ENCODE measurements around the gene ZNF438.

DNA sequence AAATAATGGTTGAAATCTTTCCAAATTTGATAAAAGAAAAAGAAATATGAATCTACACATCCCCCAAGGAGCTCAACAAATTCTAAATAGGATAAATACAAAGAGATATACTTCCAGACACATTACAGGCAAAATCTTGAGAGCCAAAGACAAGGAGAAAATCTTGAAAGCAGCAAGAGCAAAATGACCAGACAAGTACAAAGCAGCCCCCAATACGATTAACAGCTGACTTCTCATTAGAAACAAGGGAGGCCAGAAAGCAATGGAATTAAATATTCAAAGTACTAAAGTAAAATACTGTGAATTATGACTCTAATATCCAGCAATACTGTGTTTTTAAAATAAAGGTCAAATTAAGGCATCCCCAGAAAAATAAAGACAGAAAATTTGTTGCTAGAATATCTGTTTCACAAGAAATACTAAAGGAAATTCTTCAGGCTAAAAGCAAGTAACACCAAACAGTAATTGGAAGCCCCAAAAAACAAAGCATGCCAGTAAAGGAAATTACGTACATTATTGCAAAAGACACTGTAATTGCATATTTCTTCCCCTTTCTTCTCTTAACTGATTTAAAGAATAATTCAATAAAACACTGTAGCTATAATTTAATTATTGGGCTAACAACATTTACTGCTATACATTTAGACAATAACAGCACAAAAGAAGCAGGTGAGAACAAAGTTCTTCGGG, 36.4 kb downstream of the ZNF438 start:
- TF ChIP-seq, protein P1, sequence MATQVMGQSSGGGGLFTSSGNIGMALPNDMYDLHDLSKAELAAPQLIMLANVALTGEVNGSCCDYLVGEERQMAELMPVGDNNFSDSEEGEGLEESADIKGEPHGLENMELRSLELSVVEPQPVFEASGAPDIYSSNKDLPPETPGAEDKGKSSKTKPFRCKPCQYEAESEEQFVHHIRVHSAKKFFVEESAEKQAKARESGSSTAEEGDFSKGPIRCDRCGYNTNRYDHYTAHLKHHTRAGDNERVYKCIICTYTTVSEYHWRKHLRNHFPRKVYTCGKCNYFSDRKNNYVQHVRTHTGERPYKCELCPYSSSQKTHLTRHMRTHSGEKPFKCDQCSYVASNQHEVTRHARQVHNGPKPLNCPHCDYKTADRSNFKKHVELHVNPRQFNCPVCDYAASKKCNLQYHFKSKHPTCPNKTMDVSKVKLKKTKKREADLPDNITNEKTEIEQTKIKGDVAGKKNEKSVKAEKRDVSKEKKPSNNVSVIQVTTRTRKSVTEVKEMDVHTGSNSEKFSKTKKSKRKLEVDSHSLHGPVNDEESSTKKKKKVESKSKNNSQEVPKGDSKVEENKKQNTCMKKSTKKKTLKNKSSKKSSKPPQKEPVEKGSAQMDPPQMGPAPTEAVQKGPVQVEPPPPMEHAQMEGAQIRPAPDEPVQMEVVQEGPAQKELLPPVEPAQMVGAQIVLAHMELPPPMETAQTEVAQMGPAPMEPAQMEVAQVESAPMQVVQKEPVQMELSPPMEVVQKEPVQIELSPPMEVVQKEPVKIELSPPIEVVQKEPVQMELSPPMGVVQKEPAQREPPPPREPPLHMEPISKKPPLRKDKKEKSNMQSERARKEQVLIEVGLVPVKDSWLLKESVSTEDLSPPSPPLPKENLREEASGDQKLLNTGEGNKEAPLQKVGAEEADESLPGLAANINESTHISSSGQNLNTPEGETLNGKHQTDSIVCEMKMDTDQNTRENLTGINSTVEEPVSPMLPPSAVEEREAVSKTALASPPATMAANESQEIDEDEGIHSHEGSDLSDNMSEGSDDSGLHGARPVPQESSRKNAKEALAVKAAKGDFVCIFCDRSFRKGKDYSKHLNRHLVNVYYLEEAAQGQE (IDR thresholded peaks at IDR 0.05; ENCODE audit: insufficient read depth in 1 of 2, low read depth in 2 of 2, low read length in 2 of 2) = no peak
- TF ChIP-seq POLR2AphosphoS5 (IDR thresholded peaks at IDR 0.05; ENCODE audit: low read depth, low read length) (no peak), SIN3A (IDR thresholded peaks at IDR 0.05; ENCODE audit: borderline replicate concordance, insufficient read depth, low read length) (no peak), TAF1 (IDR thresholded peaks at IDR 0.05; ENCODE audit: borderline replicate concordance, insufficient read depth, low read length) (no peak), FOXP2 (optimal IDR thresholded peaks at IDR 0.05; ENCODE audit: borderline replicate concordance, extremely low read depth, extremely low read length, insufficient read depth) (no peak)
